OCI-LY7 (cell line): ENCODE measurements around the gene LCAT. TPM values are rescaled to one million over a fixed set of nuclear protein-coding genes. Genes with fewer than 3 reads are reported as not detected.

Experiments used
- BruUV-seq: library from RNA; stranded (reverse); fragments of 400-500 nt; replicated peaks from 2 replicates; lab custom pipeline; 2021; lab: Mats Ljungman, UMichigan
- CTCF ChIA-PET: fragments of 300-600 bp; sonication (Branson Sonifier 250); formaldehyde crosslinking; loops from one replicate; lab custom pipeline; 2022; ENCODE audit warnings: antibody characterized with exemption; ENCODE audit not compliant: unreplicated experiment; lab: Charles Lee
- POLR2A ChIA-PET: fragments of 300-600 bp; sonication (Branson Sonifier 250); formaldehyde crosslinking; loops from one replicate; lab custom pipeline; 2022; ENCODE audit warnings: antibody characterized with exemption; lab: Charles Lee
- DNase-seq: peaks from one replicate; pipeline ENCODE4 v3.0.0-alpha.2; 2015; ENCODE audit warnings: low spot score
- H2AFZ ChIP-seq: fragments of 200-600 bp; sonication (generic), shearing (Covaris generic); 2 replicates; pipeline ENCODE4 v1.6.1; 2014; ENCODE audit warnings: mild to moderate bottlenecking, antibody characterized with exemption, low read length, moderate library complexity
- H3K27ac ChIP-seq: fragments of 200-600 bp; sonication (generic); 2 replicates; pipeline ENCODE4 v1.5.1; 2014; ENCODE audit warnings: mixed run types, low read depth, mild to moderate bottlenecking, moderate library complexity, low read length, inconsistent platforms; ENCODE audit not compliant: poor library complexity, severe bottlenecking
- H3K36me3 ChIP-seq: fragments of 200-600 bp; sonication (generic); 2 replicates; pipeline ENCODE4 v1.6.1; 2014; ENCODE audit warnings: mild to moderate bottlenecking, antibody characterized with exemption, low read length, moderate library complexity, mixed read lengths; ENCODE audit not compliant: insufficient read depth
- H3K4me1 ChIP-seq: fragments of 200-600 bp; sonication (generic); 2 replicates; pipeline ENCODE4 v1.5.1; 2014; ENCODE audit warnings: mild to moderate bottlenecking, low read length; ENCODE audit not compliant: insufficient read depth, poor library complexity, severe bottlenecking
- H3K4me2 ChIP-seq: fragments of 200-600 bp; sonication (generic); 2 replicates; pipeline ENCODE4 v1.6.1; 2014; ENCODE audit warnings: mild to moderate bottlenecking, low read length
- H3K4me3 ChIP-seq: fragments of 200-600 bp; sonication (generic); 2 replicates; pipeline ENCODE4 v1.5.1; 2014; ENCODE audit warnings: mild to moderate bottlenecking, low read depth, low read length; ENCODE audit not compliant: poor library complexity, severe bottlenecking
- H3K79me2 ChIP-seq: fragments of 200-600 bp; sonication (generic); 2 replicates; pipeline ENCODE4 v1.6.1; 2016; ENCODE audit warnings: low read depth, mild to moderate bottlenecking, low read length, moderate library complexity, mixed read lengths; ENCODE audit not compliant: insufficient read depth
- H3K9me2 ChIP-seq: fragments of 200-600 bp; sonication (generic); 2 replicates; pipeline ENCODE4 v1.6.1; 2016; ENCODE audit warnings: mild to moderate bottlenecking, low read length, mixed read lengths; ENCODE audit not compliant: insufficient read depth
- H3K9me3 ChIP-seq: fragments of 200-600 bp; sonication (generic); 2 replicates; pipeline ENCODE4 v1.6.1; 2014; ENCODE audit warnings: mild to moderate bottlenecking, mixed run types, low read length, mixed read lengths
- H4K20me1 ChIP-seq: fragments of 200-600 bp; sonication (generic); 2 replicates; pipeline ENCODE4 v1.6.1; 2014; ENCODE audit warnings: mild to moderate bottlenecking, antibody characterized with exemption, low read length, moderate library complexity, mixed read lengths; ENCODE audit not compliant: insufficient read depth
- CTCF ChIP-seq: fragments of 200-600 bp; sonication (generic); conservative IDR thresholded peaks from 2 replicates; pipeline ENCODE4 v1.5.1; 2014; ENCODE audit warnings: mild to moderate bottlenecking, antibody characterized with exemption, low read length, moderate library complexity, mixed read lengths
- EZH2phosphoT487 ChIP-seq: fragments of 200-600 bp; sonication (generic); IDR thresholded peaks from 2 replicates; pipeline ENCODE4 v1.6.1; 2018; ENCODE audit warnings: low read depth, borderline replicate concordance, mild to moderate bottlenecking, mixed run types, antibody characterized with exemption, low read length, moderate library complexity, mixed read lengths
- intact Hi-C: fragments of 100-400 bp; cut with micrococcal nuclease; formaldehyde crosslinking; loops from one replicate; pipeline ENCODE4 v1.10.0; 2022; ENCODE audit not compliant: unreplicated experiment
- total RNA-seq, 2 experiments: library from RNA; depleted of rRNA in 1 of 2; stranded (reverse); fragments of >200 nt in 1 of 2; shearing (Covaris generic) in 1 of 2; gene quantifications; 2 replicates each; pipeline ENCODE4 v1.2.3, GENCODE V29; 2014 to 2022

Gene LCAT
- total RNA-seq, 2 experiments from 2014 or later = 4.4 to 9.8 TPM

- intact Hi-C loops = no loop called here
- no peaks in the 10 kb centered on the region for H3K79me2 ChIP-seq
- H3K4me3 ChIP-seq = no peak overlapping the region
- no peak overlapping the region for H2AFZ ChIP-seq
- H3K36me3 ChIP-seq = no peaks in the 10 kb centered on the region
- peaks cover 17% of the 10 kb centered on the region for H3K4me1 ChIP-seq
- H3K4me2 ChIP-seq = no peak overlapping the region
- POLR2A ChIA-PET = no interaction called here
- no peaks in the 10 kb centered on the region for H3K9me3 ChIP-seq
- no peak for DNase-seq
- BruUV-seq = no TSS peak
- TF ChIP-seq CTCF = no peak
- no peak for TF ChIP-seq EZH2phosphoT487
- H3K27ac ChIP-seq = no peak overlapping the region
- no peaks in the 10 kb centered on the region for H3K9me2 ChIP-seq
- no peaks in the 10 kb centered on the region for H4K20me1 ChIP-seq
- CTCF ChIA-PET = interaction anchor here (0.6 kb wide), 1 partner anchor 8 kb away, joined by 3 read pairs; no protein-coding TSS in a partner anchor
Observed at GRCh38 chr16:67943256-67943618, 683 bp downstream of the LCAT start.

- ChIA-PET POLR2A (no interaction called here), CTCF (no interaction called here)
- no peaks in the 10 kb centered on the region for H3K36me3 ChIP-seq
- no peak for TF ChIP-seq EZH2phosphoT487
- no peak for TF ChIP-seq CTCF
- H3K4me3 ChIP-seq = no peak overlapping the region
- no peak overlapping the region for H3K4me2 ChIP-seq
- H3K79me2 ChIP-seq = no peaks in the 10 kb centered on the region
- H4K20me1 ChIP-seq = no peaks in the 10 kb centered on the region
- DNase-seq = no peak
- H3K4me1 ChIP-seq = peaks cover 17% of the 10 kb centered on the region
- H3K9me3 ChIP-seq = no peaks in the 10 kb centered on the region
- H3K9me2 ChIP-seq = no peaks in the 10 kb centered on the region
- intact Hi-C loops = no loop called here
- no TSS peak for BruUV-seq
- H2AFZ ChIP-seq = no peak overlapping the region
- no peak overlapping the region for H3K27ac ChIP-seq
Observed at GRCh38 chr16:67942510-67943255, 1.2 kb downstream of the LCAT start.

GRCh38 chr16:67942200-67942509 is 1.8 kb downstream of the LCAT start:
- no TSS peak for BruUV-seq
- ChIA-PET CTCF (no interaction called here), POLR2A (no interaction called here)
- H3K4me3 ChIP-seq = no peak overlapping the region
- H3K4me1 ChIP-seq = peaks cover 22% of the 10 kb centered on the region
- H3K9me2 ChIP-seq = no peaks in the 10 kb centered on the region
- TF ChIP-seq EZH2phosphoT487 = no peak
- TF ChIP-seq CTCF = peak; percentile 89
- H2AFZ ChIP-seq = no peak overlapping the region
- no peaks in the 10 kb centered on the region for H3K9me3 ChIP-seq
- no peaks in the 10 kb centered on the region for H4K20me1 ChIP-seq
- no peak overlapping the region for H3K4me2 ChIP-seq
- H3K79me2 ChIP-seq = no peaks in the 10 kb centered on the region
- H3K36me3 ChIP-seq = no peaks in the 10 kb centered on the region
- DNase-seq = peak; percentile 62
- H3K27ac ChIP-seq = no peak overlapping the region
- intact Hi-C loops = no loop called here
